HG03565 (cell line): ENCODE results near the gene SUPT6H.
"Not testable (repeated sequence)": the region's sequence is repeated elsewhere in the genome, so short reads cannot be mapped to it uniquely, and the experiment has no call there.

Experiments
- ATAC-seq: cut with Tn5 transposase; IDR thresholded peaks from one replicate; pipeline ENCODE4 v1.9.1; 2021; ENCODE audit warnings: mild to moderate bottlenecking, moderate library complexity; ENCODE audit not compliant: unreplicated experiment

Gene SUPT6H

GRCh38 chr17:28717578-28718332, 55.8 kb downstream of the SUPT6H start, which contains the start of gene RAB34:
Gene RAB34, minus strand, starts transcription at chr17:28717868. Its CDS starts 602 bp downstream, at chr17:28717266.
- no peak for ATAC-seq

GRCh38 chr17:28718333-28719020, 56.5 kb downstream of the SUPT6H start:
- no peak for ATAC-seq

- ATAC-seq = no peak
These were observed 57.0 kb downstream of the SUPT6H start for GRCh38 chr17:28719021-28719433.

- no peak for ATAC-seq
These were observed 58.4 kb downstream of the SUPT6H start for GRCh38 chr17:28720247-28720996.

GRCh38 chr17:28720997-28721329, 59.0 kb downstream of the SUPT6H start:
- ATAC-seq = not testable (repeated sequence)

- no peak for ATAC-seq
These were observed 60.6 kb downstream of the SUPT6H start for GRCh38 chr17:28722417-28723158.

GRCh38 chr17:28723159-28723835, 61.3 kb downstream of the SUPT6H start:
- ATAC-seq = no peak

- ATAC-seq = not testable (repeated sequence)
These were observed 62.0 kb downstream of the SUPT6H start for GRCh38 chr17:28723836-28724499.

- ATAC-seq = no peak
These were observed 62.6 kb downstream of the SUPT6H start for GRCh38 chr17:28724500-28725165.

- ATAC-seq = no peak
These were observed 63.2 kb downstream of the SUPT6H start for GRCh38 chr17:28725166-28725659.

- ATAC-seq = no peak
These were observed 63.7 kb downstream of the SUPT6H start for GRCh38 chr17:28725660-28726225.

- ATAC-seq = no peak
These were observed 64.2 kb downstream of the SUPT6H start, which contains the start of gene TLCD1 for GRCh38 chr17:28726226-28726626. Gene TLCD1, minus strand, starts transcription at chr17:28726233. Its CDS starts 136 bp downstream, at chr17:28726097.

- ATAC-seq = peak; percentile 34
These were observed 64.9 kb downstream of the SUPT6H start for GRCh38 chr17:28726627-28727491.

GRCh38 chr17:28728364-28729200, 66.6 kb downstream of the SUPT6H start, which contains the start of gene NEK8:
Gene NEK8, plus strand, starts transcription at chr17:28728788. Its CDS starts 26 bp downstream, at chr17:28728814.
- peak; percentile 27 for ATAC-seq

GRCh38 chr17:28729950-28730330, 67.9 kb downstream of the SUPT6H start:
- no peak for ATAC-seq

- ATAC-seq = no peak
These were observed 71.3 kb downstream of the SUPT6H start for GRCh38 chr17:28733346-28733745.
